ENCODE measurements around the gene DNAJC19.
A peak's percentile ranks its signal among the peaks of the same experiment; 100 is the strongest.

The DNAJC19 gene

GRCh38 chr3:180959691-180960090 is 29.8 kb downstream of the DNAJC19 start:
- no peak for DNase-seq

GRCh38 chr3:180947761-180948390 is 41.7 kb downstream of the DNAJC19 start:
- peak; percentile 8 for DNase-seq

GRCh38 chr3:180940826-180941225 is 48.7 kb downstream of the DNAJC19 start:
- no peak for DNase-seq

- DNase-seq = no peak
These were observed 54.9 kb downstream of the DNAJC19 start for GRCh38 chr3:180934638-180935037.
